HG03565 (cell line): ENCODE results near the gene HOXC13.

Source experiments
- ATAC-seq: cut with Tn5 transposase; IDR thresholded peaks from one replicate; pipeline ENCODE4 v1.9.1; 2021; ENCODE audit warnings: mild to moderate bottlenecking, moderate library complexity; ENCODE audit not compliant: unreplicated experiment

Gene HOXC13

GRCh38 chr12:53968214-53969127 lies 29.8 kb downstream of the HOXC13 start:
- no peak for ATAC-seq

- ATAC-seq, result no peak
Observed at GRCh38 chr12:53969588-53970259, 31.1 kb downstream of the HOXC13 start.

GRCh38 chr12:53970451-53970850 lies 31.8 kb downstream of the HOXC13 start:
- no peak for ATAC-seq

DNA sequence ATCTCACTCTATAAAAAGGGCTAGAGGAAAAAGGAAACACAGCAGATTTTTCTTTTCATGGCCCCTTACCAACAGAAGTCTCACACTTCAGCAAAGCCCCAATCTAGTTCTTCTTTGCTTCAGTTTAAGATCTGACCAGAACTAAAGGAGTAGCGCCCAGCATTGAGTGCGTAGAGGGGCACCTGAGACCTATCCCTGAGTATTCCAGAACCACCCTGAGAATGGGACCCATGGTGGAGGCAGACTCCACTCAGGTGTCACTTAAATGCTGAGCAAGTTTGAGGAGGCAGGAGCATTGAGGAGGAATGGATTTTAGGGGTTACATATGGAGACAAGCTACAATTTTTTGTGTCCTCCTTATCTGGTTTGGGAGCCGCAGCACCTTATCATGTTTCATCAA lies 32.5 kb downstream of the HOXC13 start:
- ATAC-seq, result no peak

DNA sequence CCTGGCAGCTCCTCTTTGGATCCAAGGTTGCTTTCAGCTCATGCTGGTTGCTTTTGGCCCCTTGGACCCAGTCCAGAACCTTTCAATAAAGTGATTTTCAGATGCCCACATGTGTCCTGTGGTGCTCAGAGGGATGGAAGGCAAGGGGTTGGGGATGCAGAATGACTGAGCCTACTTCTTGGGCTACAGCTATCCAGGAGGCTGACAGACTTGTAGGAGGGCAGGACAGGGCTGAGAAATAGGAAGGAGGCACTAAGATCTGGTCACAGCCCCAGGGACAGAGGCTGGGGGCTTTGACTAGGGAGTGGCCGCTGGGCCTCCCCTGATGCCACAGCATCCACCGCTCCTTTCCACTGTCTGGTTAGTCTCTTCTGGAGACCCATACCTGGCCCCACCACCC lies 33.1 kb downstream of the HOXC13 start:
- no peak for ATAC-seq

GRCh38 chr12:53972152-53972702 lies 33.6 kb downstream of the HOXC13 start:
- ATAC-seq, result no peak

GRCh38 chr12:53972722-53973235 lies 34.1 kb downstream of the HOXC13 start, which contains the start of gene HOXC11:
Gene HOXC11 (plus strand): TSS chr12:53973126. CDS start chr12:53973242, 116 bp downstream.
- no peak for ATAC-seq

DNA sequence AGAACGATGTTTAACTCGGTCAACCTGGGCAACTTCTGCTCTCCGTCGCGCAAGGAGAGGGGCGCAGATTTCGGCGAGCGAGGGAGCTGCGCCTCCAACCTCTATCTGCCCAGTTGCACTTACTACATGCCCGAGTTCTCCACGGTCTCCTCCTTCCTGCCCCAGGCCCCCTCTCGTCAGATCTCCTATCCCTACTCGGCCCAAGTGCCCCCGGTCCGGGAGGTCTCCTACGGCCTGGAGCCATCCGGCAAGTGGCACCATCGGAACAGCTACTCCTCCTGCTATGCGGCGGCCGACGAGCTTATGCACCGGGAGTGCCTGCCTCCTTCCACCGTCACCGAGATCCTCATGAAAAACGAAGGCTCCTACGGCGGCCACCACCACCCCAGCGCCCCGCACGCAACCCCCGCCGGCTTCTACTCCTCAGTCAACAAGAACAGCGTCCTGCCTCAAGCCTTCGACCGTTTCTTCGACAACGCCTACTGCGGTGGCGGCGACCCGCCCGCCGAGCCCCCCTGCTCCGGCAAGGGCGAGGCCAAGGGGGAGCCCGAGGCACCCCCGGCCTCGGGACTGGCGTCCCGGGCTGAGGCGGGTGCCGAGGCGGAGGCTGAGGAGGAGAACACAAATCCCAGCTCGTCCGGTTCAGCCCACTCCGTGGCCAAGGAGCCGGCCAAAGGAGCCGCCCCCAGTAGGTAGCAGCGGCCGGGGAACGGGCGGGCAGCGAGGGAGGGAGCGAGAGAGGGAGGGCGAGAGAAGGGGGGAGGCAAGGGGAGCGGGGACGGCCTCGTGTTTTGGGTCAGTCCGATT lies 34.8 kb downstream of the HOXC13 start:
- ATAC-seq, result no peak

DNA sequence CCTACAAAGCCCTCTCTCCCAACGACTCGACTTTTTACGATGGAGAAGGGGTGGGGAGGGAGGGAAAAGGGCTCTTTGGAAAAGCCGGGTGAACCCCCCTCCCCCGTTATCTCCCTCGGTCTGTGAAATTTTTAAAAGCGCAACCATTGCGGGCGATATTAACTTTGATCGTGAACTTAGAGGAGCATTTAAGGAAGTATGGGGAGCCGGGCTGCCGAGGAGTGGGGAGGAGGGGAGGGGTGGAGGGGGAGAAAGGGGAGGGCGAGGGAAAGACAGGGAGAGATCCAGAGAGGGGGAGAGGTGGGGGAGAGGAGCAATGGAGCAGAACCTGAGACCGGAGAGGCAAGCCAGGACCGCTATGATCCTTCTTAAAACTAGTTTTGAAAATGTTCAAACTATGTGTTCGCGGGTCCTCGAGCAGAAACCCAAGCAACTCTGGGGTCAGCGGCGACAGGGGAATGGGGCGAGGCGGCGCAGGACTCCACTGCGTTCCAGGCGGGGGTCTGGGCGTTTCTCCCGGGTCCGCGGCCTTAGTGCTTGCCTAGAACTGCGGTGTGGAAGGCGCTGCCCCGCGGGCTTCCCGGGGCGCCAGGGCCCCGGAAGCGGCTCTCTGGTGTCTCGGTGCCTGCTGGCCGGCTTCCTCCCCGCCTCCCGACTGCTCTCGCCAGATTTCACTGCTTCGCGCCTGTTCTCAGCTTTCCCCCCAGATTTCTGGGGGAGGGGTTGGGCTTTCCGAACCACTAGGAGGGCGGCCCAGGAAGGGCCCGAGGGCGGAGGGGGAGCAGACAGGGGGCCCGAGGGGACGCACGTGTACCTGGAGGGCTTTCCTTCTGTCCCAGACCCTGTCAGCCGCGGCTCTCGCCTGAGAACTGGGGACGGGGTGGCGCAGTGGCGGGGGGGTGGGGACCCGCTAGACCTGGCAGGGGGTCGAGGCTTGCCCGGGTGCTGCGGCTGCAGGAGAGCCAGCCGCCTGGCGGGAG lies 35.7 kb downstream of the HOXC13 start, which contains the start of gene HOTAIR:
Gene HOTAIR, minus strand, starts transcription at position 871 of the 980 bp plus-strand sequence.
- ATAC-seq, result no peak

GRCh38 chr12:53975064-53975471 lies 36.4 kb downstream of the HOXC13 start:
- no peak for ATAC-seq

- no peak for ATAC-seq
Observed at GRCh38 chr12:53975479-53976152, 37.0 kb downstream of the HOXC13 start.

GRCh38 chr12:53976172-53976822 lies 37.7 kb downstream of the HOXC13 start:
- no peak for ATAC-seq

DNA sequence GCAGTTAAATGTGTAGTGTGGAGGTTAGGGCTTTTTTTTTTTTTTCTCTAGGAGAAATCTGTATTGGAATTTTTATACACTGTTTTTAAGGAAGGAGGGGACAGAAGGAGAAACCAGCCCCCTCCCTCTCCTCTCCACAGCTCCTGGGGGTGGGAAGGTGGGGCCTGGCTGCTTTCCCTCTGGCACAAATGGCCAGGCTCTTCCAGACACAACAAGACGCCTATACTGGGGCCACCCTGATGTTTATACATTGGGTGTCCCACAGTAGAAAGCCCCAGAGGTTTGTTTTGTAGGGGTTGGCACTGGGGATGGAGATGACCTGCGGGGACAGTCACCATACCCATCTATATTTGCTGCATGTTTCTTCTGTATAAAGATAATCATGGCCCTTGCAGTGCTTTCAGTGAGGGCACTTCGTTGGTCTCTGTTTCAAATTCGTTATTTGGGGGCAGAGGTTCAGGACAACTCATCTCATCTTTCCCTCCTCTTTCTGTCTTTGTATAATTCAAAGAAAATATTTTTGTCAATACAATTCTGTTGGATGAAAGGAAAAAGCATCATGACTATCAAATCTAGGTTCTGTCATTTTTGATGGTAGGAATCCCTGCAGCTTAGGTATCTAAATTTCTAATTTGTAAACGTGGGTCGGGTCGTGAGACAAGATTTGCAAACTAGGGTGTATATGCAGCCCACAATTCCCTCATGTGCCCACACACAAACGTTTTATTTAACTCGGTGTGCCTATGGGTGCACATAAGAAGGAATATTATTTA lies 38.4 kb downstream of the HOXC13 start:
- ATAC-seq, result no peak

DNA sequence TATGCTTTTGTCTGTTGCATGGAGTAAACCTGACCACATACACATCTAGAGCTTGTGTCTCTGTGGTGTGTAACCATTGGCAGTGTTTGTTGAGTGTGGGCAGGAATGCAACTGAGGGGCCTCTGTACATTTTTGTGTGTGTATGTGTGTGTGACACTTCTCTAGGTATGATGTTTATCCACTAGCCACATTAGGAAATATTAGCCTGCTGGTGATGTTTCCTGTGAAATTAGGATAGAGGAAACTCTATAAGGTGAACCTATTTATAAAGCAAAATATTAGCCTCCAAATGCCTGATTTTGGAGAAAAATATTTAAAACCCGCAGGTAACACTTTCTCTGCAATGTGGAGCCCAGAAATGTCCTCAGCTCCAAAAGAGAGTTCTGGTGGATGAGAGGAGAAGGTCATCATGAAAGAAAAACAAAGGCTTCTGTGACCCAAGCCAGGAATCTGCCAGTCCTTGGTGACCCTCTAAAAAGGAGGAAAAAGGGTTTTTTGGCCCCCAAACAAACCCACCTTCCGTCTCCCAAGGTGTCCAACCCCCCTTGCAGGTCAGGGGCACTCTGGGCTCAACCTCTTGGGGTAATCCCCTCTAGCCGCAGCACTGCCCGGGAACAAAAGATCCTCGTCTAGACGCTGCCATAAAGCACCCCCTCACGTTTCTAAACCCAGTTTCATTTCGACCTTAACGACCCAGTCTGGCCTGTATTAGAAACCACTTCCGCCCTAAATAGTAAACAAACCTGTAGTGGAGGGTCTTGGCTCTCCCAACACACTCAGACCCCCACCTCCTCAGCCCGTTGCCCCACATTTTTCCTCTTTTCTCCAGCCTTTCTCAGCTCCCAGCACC lies 39.2 kb downstream of the HOXC13 start:
- ATAC-seq, result no peak

- ATAC-seq, result no peak
Observed at GRCh38 chr12:53978477-53979356, 40.1 kb downstream of the HOXC13 start.
